Astrocyte (in vitro differentiated cells and primary cell): ENCODE measurements around the gene TEX26.

Experiments
- CTCF ChIP-seq: IDR thresholded peaks from 2 replicates; pipeline ENCODE4 v1.5.1; 2011; ENCODE audit warnings: low read depth, mild to moderate bottlenecking, inconsistent platforms, low read length, moderate library complexity; ENCODE audit not compliant: insufficient read depth
- EZH2 ChIP-seq: IDR thresholded peaks from 2 replicates; pipeline ENCODE4 v1.6.1; 2012; ENCODE audit warnings: mild to moderate bottlenecking, low read length, inconsistent platforms; ENCODE audit not compliant: insufficient read depth

DNA sequence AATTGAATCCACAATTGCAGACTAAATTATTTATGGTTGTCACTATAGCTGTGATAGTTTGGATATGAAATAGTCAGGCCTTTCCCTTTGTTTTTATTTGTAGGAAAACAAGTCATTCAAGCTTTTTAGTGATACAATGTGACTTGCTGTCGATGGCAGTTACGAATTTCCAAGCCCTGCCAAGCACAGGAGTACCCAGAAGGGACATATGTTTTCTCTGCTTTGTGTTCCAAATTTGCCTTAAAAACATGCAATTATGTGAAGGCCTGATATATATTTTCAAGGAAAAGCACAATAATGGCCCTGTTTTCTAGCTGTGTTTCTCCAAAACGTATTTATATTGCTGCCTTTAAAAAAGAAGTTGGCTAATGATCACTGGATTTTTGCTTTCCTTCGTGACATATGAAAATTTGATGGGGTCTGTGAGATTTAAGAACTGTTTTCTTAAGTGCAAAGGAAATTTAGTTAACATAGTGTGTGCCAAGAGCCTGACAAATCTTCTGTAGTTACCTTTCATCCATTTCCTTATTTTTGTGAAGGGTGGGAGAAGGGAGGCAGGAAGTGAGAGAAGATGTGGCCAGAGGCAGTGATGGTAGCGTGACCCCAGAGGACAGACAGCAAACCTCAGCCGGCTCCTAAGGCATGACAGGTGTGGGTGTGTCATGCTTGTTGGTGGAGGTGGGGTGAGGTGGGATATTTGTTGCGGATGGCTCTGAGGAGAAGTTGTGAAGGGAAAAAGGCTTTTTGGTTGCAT is 79.6 kb downstream of the TEX26 start:
- no peak for TF ChIP-seq CTCF
- TF ChIP-seq EZH2, result no peak
